ENCODE results near the gene AGBL3.
"Not testable (repeated sequence)": the region's sequence is repeated elsewhere in the genome, so short reads cannot be mapped to it uniquely, and the experiment has no call there.

The AGBL3 gene

GRCh38 chr7:135169141-135169963, 183.0 kb downstream of the AGBL3 start:
- TF ChIP-seq POLR2A (IDR thresholded peaks at IDR 0.05; ENCODE audit: extremely low read depth, insufficient read length) (no peak), CTCF (IDR thresholded peaks at IDR 0.05; ENCODE audit: low read depth, low read length) (peak; percentile 77), MYC (IDR thresholded peaks at IDR 0.05; ENCODE audit: low read depth, low read length) (no peak)
- peak; percentile 80 for DNase-seq (ENCODE audit: low read depth)
- H3K4me3 ChIP-seq (ENCODE audit: low read depth, low read length) = peak overlapping the region; percentile 86

GRCh38 chr7:135169964-135170273, 183.6 kb downstream of the AGBL3 start:
- peak; percentile 80 for DNase-seq (ENCODE audit: low read depth)
- TF ChIP-seq POLR2A (IDR thresholded peaks at IDR 0.05; ENCODE audit: extremely low read depth, insufficient read length) (no peak), CTCF (IDR thresholded peaks at IDR 0.05; ENCODE audit: low read depth, low read length) (no peak), MAX (IDR thresholded peaks at IDR 0.05; ENCODE audit: low read depth, low read length) (no peak), MYC (IDR thresholded peaks at IDR 0.05; ENCODE audit: low read depth, low read length) (no peak)
- peak overlapping the region; percentile 86 for H3K4me3 ChIP-seq (ENCODE audit: low read depth, low read length)

- H3K4me3 ChIP-seq (ENCODE audit: low read depth, low read length) = peak within 1 kb of the TSS; percentile 86
- peak; percentile 99 for DNase-seq (ENCODE audit: low read depth)
- TF ChIP-seq MAX (IDR thresholded peaks at IDR 0.05; ENCODE audit: low read depth, low read length) (no peak; the same call in 1 of the 2 replicates), MYC (IDR thresholded peaks at IDR 0.05; ENCODE audit: low read depth, low read length) (peak; percentile 70), CTCF (IDR thresholded peaks at IDR 0.05; ENCODE audit: low read depth, low read length) (peak; percentile 60), POLR2A (IDR thresholded peaks at IDR 0.05; ENCODE audit: extremely low read depth, insufficient read length) (peak; percentile 56)
Measured at GRCh38 chr7:135170274-135170997, 184.1 kb downstream of the AGBL3 start, which contains the start of gene CYREN. Gene CYREN, minus strand, starts transcription at chr7:135170707. Its CDS starts 1,785 bp downstream, at chr7:135168922.

- H3K4me3 ChIP-seq (ENCODE audit: low read depth, low read length) = peak overlapping the region; percentile 80
- DNase-seq (ENCODE audit: low read depth) = not testable (repeated sequence)
Measured at GRCh38 chr7:135170998-135171481, 184.7 kb downstream of the AGBL3 start.

GRCh38 chr7:135171581-135172291, 185.4 kb downstream of the AGBL3 start:
- peak; percentile 34 for TF ChIP-seq POLR2A (IDR thresholded peaks at IDR 0.05; ENCODE audit: extremely low read depth, insufficient read length)
- peak overlapping the region; percentile 80 for H3K4me3 ChIP-seq (ENCODE audit: low read depth, low read length)
- DNase-seq (ENCODE audit: low read depth) = peak; percentile 75

- H3K4me3 ChIP-seq (ENCODE audit: low read depth, low read length); DNase-seq (ENCODE audit: low read depth): not testable (repeated sequence)
Measured at GRCh38 chr7:135173916-135174315, 187.6 kb downstream of the AGBL3 start.

GRCh38 chr7:135174941-135175340, 188.6 kb downstream of the AGBL3 start:
- DNase-seq (ENCODE audit: low read depth) = no peak
- H3K4me3 ChIP-seq (ENCODE audit: low read depth, low read length) = no peak overlapping the region
- TF ChIP-seq POLR2A (IDR thresholded peaks at IDR 0.05; ENCODE audit: extremely low read depth, insufficient read length) (no peak), MAX (IDR thresholded peaks at IDR 0.05; ENCODE audit: low read depth, low read length) (no peak), MYC (IDR thresholded peaks at IDR 0.05; ENCODE audit: low read depth, low read length) (no peak), CTCF (IDR thresholded peaks at IDR 0.05; ENCODE audit: low read depth, low read length) (no peak)

Measured in NB4 (cell line).